HL-60 (cell line): ENCODE results near the gene JARID2.

Experiments
- GABPA ChIP-seq: IDR thresholded peaks from 2 replicates; pipeline ENCODE4 v1.6.1; 2012; ENCODE audit warnings: low read depth
- POLR2AphosphoS5 ChIP-seq: IDR thresholded peaks from 2 replicates; pipeline ENCODE4 v1.6.1; 2012; ENCODE audit warnings: low read depth
- SPI1 ChIP-seq: IDR thresholded peaks from 2 replicates; pipeline ENCODE4 v1.6.1; 2012; ENCODE audit warnings: low read depth, mild to moderate bottlenecking, borderline replicate concordance
- TF ChIP-seq, protein P1 (sequence below): IDR thresholded peaks from one replicate; pipeline ENCODE4 v1.5.1; 2011; ENCODE audit warnings: low read length, control low read depth, inconsistent platforms; ENCODE audit not compliant: insufficient read depth
- TF ChIP-seq, protein P2 (sequence below): IDR thresholded peaks from 2 replicates; pipeline ENCODE4 v1.6.1; 2012; ENCODE audit warnings: low read depth; ENCODE audit not compliant: insufficient replicate concordance

DNA sequence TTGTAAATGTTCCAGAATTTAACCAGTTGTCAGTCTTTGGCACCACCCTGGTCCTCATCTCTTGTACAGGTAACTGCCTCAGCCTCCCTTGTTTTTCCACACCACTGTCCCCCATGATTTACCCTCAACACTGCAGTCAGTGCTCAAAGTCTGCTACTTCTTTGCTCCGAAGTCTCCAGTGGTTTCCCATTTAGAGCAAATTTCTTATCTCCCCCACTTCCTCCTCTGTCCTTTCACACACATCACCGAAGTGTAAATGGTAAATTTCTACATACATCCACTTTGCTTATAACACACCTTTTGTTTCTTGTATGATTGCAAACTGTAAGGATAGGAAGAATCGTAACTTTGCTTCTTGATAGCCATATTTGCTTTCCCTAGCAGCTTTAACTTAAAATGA is 115.3 kb downstream of the JARID2 start:
- TF ChIP-seq, protein P1, sequence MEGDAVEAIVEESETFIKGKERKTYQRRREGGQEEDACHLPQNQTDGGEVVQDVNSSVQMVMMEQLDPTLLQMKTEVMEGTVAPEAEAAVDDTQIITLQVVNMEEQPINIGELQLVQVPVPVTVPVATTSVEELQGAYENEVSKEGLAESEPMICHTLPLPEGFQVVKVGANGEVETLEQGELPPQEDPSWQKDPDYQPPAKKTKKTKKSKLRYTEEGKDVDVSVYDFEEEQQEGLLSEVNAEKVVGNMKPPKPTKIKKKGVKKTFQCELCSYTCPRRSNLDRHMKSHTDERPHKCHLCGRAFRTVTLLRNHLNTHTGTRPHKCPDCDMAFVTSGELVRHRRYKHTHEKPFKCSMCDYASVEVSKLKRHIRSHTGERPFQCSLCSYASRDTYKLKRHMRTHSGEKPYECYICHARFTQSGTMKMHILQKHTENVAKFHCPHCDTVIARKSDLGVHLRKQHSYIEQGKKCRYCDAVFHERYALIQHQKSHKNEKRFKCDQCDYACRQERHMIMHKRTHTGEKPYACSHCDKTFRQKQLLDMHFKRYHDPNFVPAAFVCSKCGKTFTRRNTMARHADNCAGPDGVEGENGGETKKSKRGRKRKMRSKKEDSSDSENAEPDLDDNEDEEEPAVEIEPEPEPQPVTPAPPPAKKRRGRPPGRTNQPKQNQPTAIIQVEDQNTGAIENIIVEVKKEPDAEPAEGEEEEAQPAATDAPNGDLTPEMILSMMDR, result no peak
- TF ChIP-seq SPI1, result peak; percentile 22; the same call in 1 of the 2 replicates
- no peak for TF ChIP-seq POLR2AphosphoS5
- TF ChIP-seq GABPA, result no peak
- TF ChIP-seq, protein P2, sequence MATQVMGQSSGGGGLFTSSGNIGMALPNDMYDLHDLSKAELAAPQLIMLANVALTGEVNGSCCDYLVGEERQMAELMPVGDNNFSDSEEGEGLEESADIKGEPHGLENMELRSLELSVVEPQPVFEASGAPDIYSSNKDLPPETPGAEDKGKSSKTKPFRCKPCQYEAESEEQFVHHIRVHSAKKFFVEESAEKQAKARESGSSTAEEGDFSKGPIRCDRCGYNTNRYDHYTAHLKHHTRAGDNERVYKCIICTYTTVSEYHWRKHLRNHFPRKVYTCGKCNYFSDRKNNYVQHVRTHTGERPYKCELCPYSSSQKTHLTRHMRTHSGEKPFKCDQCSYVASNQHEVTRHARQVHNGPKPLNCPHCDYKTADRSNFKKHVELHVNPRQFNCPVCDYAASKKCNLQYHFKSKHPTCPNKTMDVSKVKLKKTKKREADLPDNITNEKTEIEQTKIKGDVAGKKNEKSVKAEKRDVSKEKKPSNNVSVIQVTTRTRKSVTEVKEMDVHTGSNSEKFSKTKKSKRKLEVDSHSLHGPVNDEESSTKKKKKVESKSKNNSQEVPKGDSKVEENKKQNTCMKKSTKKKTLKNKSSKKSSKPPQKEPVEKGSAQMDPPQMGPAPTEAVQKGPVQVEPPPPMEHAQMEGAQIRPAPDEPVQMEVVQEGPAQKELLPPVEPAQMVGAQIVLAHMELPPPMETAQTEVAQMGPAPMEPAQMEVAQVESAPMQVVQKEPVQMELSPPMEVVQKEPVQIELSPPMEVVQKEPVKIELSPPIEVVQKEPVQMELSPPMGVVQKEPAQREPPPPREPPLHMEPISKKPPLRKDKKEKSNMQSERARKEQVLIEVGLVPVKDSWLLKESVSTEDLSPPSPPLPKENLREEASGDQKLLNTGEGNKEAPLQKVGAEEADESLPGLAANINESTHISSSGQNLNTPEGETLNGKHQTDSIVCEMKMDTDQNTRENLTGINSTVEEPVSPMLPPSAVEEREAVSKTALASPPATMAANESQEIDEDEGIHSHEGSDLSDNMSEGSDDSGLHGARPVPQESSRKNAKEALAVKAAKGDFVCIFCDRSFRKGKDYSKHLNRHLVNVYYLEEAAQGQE, result no peak
